GM21529 (cell line): ENCODE results near the gene IPO4.
"Not testable (repeated sequence)": the region's sequence is repeated elsewhere in the genome, so short reads cannot be mapped to it uniquely, and the experiment has no call there.

Experiments used
- ATAC-seq: cut with Tn5 transposase; IDR thresholded peaks from one replicate; pipeline ENCODE4 v1.9.1; 2021; ENCODE audit not compliant: unreplicated experiment

The IPO4 gene, protein sequence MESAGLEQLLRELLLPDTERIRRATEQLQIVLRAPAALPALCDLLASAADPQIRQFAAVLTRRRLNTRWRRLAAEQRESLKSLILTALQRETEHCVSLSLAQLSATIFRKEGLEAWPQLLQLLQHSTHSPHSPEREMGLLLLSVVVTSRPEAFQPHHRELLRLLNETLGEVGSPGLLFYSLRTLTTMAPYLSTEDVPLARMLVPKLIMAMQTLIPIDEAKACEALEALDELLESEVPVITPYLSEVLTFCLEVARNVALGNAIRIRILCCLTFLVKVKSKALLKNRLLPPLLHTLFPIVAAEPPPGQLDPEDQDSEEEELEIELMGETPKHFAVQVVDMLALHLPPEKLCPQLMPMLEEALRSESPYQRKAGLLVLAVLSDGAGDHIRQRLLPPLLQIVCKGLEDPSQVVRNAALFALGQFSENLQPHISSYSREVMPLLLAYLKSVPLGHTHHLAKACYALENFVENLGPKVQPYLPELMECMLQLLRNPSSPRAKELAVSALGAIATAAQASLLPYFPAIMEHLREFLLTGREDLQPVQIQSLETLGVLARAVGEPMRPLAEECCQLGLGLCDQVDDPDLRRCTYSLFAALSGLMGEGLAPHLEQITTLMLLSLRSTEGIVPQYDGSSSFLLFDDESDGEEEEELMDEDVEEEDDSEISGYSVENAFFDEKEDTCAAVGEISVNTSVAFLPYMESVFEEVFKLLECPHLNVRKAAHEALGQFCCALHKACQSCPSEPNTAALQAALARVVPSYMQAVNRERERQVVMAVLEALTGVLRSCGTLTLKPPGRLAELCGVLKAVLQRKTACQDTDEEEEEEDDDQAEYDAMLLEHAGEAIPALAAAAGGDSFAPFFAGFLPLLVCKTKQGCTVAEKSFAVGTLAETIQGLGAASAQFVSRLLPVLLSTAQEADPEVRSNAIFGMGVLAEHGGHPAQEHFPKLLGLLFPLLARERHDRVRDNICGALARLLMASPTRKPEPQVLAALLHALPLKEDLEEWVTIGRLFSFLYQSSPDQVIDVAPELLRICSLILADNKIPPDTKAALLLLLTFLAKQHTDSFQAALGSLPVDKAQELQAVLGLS

DNA sequence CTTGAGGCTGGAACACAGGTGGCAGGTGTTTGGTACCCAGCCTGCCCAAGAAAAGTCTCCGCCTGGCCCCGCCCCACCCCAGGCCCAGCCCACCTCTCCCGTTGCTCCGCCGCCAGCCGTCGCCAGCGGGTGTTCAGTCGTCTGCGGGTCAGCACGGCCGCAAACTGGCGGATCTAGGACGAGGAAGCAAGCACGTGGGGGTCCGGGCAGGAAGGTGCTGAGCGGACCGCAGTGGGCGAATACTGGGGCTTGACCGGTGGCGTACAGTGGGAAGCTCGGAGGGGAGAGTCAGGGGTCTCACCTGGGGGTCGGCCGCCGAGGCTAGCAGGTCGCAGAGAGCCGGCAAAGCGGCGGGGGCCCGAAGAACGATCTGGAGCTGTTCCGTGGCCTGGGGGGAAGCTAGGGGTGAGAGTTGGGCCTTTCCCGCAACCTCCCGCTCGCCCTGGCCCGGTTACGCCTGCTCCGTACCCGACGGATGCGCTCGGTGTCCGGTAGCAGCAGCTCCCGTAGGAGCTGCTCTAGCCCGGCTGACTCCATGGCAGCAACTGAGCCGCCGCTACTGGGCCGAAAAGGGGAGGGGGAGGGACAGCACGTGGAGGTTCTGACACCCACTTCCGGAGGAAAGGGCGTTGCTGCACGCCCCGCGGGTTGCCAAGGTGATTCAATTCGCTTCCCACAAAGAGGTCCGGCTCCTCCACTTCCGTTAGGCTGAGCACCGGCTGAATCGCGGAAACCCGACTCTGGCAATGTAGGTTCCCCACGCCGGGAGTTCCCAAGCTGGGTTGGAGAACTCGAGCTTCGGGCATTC, at the start of gene IPO4:
TSS of gene IPO4 (minus strand) at position 566 of the 808 bp plus-strand sequence. CDS start at position 537, 29 bp downstream.
- peak; percentile 85 for ATAC-seq

DNA sequence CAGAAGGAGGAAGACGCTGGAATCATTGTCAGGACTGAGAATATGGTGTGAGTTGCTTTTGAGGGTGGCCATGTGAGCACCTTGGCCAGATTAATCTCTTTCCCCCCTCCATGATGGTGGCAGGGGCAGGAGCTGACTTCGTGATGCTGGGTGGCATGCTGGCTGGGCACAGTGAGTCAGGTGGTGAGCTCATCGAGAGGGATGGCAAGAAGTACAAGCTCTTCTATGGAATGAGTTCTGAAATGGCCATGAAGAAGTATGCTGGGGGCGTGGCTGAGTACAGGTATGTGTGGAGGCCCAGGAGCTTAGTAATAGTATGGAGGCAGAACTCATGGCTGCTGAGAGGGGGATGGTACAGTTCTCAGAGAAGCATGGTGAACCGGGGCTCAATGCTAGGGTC, 49.5 kb upstream of the IPO4 start:
- no peak for ATAC-seq

DNA sequence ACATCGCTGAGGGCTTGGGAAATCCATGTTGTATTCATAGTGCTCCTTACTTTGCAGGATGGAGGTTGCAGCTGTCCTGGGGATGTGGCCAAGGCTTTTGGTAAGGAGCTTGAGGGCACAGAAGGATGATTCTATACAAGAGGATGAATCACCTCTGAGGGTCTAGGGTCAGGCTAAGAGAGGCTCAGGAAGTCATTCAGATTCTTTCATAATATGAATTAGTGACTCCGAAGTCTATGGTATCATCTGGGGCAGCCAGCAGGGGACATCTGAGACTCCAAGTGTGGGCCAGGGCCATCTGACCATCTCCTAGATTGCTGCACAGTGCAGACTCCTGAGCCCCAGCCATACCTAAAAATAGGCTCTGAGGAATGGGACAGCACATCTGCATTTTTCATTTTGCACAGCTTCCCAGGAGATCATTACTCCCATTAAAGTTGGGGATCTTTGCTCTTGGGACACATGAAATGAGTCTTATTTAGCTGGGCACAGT, 48.9 kb upstream of the IPO4 start:
- no peak for ATAC-seq

GRCh38 chr14:24236689-24237462, 48.3 kb upstream of the IPO4 start:
- ATAC-seq, result no peak

DNA sequence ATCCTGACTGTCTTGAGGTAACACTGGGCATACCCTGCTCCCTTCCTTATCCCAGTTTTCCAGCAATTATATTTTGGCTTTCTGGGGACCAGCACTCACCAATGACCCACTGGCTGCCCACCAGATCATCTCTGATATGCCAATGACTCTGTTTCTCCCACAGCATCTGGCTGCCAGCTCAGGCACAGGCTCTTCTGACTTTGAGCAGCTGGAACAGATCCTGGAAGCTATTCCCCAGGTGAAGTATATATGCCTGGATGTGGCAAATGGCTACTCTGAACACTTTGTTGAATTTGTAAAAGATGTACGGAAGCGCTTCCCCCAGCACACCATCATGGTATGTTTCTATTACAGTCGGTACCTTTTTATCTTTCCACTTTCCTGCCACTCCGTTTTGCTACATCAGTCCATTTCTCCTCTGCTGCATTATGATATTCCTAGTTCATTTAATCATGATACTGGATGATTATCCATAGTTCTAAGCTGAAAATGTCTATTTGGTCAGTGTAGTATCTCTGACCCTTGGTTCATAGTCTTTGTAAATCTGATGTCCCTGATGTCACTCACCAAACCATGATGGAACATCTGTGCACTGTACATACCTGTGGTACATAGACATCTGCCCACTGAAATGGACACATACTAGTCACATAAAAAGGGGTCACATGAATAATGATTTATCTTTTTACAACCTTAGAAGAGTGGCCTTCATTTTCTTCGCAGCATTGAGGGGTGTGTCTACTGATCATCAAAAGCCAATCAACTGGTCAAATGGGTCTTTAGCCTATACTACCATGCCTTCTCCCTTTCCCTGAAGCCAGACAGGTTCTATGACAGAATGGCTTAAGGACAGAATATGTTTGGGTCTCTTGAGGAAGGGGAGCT, 47.4 kb upstream of the IPO4 start:
- no peak for ATAC-seq

DNA sequence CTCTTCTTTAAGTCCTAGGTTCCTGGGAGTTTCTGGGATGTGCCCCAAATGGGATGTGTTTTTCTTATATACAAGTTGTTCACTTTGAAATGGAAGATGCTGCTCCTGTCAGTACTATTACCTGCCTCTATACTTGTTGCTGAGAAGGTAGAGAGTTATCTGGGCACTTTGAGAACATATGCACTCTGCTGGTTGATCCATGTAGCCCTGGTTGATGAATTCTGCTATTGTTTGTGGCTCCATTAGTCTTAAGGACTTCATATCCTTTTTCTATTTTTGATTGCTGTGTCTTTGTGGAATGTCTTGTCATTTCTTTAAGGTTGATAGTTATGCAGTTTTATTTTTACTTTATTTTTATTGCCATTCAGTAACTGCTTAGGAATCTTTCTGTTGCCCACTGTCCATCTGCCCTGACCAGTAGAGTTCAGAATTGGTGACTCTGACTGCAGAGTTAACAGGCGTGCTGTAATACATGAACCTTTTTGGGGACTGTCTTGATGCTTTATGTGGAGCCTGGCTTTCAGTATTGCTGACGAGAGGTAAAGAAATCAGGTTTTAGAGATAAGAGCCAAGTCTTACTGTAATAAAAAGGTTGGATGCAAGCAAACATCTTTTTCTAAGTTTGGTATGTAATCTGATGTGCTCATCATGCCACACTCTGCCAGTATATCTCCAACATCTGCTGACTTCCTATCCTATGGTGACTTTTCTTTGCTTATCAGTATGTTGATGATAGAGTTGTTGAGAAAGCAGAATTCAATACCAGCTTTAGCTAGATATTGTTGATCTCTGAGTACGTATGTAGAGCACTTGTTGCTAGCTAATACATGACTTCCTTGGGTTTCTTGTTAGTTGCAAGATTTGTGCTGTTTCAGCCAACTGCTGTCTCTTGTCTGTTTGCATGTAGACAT, 45.7 kb upstream of the IPO4 start:
- ATAC-seq, result no peak

- no peak for ATAC-seq
Measured at GRCh38 chr14:24233538-24233866, 44.9 kb upstream of the IPO4 start.

DNA sequence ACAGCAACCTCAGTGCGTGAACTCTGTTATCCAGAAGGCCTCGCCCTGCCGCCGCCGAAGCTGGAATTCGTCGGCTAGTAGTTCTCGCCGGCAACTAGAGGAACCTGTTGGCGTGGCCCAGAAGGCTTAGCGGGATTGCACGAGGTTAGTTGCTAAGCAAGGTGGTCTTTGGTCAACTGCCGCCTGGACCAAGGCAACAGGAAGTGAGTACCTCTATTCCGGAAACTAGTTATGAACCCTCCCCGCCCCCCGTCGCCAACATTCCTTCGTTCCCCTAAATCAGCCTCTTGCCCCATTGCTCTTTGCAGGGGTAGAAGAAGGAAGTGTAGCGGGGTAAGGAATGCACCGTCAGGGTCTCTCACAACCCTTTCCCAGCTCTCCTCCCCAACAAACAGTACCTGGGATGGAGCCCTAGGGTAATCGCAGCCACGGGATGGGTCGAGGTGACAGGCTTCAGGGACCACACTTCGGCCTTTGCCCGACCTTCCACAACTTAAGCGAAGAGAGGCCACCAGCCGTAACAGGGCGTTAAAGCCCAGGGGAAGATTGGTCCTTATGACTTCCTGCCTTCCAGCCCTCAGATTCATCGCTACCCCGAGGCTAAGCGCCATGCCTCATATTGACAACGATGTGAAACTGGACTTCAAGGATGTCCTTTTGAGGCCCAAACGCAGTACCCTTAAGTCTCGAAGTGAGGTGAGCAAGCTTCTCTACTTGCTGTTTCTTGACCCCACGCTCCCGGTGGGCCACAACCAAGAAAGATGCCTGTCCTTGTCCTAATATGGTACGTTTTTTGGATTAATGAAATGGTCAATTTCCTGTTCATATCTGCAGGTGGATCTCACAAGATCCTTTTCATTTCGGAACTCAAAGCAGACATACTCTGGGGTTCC, 44.3 kb upstream of the IPO4 start, which contains the start of gene GMPR2:
TSS of gene GMPR2 (plus strand) at position 285 of the 893 bp plus-strand sequence. CDS start at position 610, 325 bp downstream.
- ATAC-seq, result peak; percentile 65

- ATAC-seq, result peak; percentile 78
Measured at GRCh38 chr14:24232121-24232644, 43.6 kb upstream of the IPO4 start, which contains the start of gene NEDD8. TSS of gene NEDD8 (minus strand) at chr14:24232367. CDS start at chr14:24232267, 100 bp downstream.

- ATAC-seq, result peak; percentile 6
Measured at GRCh38 chr14:24231263-24232120, 42.9 kb upstream of the IPO4 start.

DNA sequence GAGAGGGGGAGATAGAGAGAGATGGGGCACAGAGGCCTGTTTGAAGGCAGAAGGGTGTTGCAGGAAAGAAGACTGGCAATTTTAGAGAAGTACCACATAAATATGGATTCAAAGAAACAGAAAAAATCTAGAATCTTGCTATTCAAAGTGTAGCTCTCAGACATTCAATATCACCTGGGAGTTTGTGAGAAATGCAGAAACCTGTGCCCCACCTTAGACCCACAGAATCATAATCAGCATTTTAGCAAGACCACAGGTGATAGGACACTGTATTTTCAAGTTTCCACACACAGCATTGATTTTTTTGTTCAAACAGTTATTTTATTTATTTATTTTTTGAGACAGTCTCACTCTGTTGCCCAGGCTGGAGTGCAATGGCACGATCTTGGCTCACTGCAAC, 40.3 kb upstream of the IPO4 start:
- no peak for ATAC-seq

- no peak for ATAC-seq
Measured at GRCh38 chr14:24226473-24226872, 37.9 kb upstream of the IPO4 start.

DNA sequence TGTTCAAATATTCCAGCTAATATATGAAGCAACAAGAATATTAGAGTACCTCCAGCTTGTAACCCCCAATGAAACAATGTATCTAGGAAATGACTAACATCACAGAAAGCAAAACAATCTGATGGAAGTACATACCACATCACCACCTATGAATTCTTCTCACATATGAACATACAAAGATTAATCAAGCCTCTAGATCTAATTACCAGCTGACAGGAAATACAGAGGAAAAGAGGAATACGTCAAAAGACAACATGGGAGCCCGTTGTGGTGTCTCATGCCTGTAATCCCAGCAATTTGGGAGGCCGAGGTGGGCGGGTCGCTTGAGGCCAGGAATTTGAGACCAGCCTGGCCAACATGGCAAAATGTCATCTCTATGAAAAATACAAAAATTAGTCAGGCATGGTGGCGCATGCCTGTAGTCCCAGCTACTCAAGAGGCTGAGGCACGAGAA, 36.0 kb upstream of the IPO4 start:
- ATAC-seq, result no peak

- ATAC-seq, result not testable (repeated sequence)
Measured at GRCh38 chr14:24222987-24223386, 34.4 kb upstream of the IPO4 start.

DNA sequence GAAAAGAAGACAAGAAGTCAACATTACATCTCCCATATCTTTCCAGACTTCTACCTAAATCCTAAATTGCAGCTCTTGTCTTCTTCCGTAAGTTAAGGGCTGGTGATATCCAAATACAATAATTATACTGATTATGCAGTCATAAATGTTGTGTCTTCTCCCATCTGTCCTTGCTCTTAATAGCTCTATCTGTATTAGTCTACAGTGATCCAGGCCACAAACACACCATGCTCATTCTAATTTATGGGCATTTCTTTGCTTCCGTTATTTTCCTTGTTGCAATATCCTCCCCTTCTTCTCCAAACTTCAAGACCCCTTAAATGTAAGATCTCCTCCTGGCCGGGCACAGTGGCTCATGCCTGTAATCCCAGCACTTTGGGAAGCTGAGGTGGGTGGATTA, 30.9 kb upstream of the IPO4 start:
- ATAC-seq, result no peak
